ENCODE data around the gene CCNO.

Gene CCNO

DNA sequence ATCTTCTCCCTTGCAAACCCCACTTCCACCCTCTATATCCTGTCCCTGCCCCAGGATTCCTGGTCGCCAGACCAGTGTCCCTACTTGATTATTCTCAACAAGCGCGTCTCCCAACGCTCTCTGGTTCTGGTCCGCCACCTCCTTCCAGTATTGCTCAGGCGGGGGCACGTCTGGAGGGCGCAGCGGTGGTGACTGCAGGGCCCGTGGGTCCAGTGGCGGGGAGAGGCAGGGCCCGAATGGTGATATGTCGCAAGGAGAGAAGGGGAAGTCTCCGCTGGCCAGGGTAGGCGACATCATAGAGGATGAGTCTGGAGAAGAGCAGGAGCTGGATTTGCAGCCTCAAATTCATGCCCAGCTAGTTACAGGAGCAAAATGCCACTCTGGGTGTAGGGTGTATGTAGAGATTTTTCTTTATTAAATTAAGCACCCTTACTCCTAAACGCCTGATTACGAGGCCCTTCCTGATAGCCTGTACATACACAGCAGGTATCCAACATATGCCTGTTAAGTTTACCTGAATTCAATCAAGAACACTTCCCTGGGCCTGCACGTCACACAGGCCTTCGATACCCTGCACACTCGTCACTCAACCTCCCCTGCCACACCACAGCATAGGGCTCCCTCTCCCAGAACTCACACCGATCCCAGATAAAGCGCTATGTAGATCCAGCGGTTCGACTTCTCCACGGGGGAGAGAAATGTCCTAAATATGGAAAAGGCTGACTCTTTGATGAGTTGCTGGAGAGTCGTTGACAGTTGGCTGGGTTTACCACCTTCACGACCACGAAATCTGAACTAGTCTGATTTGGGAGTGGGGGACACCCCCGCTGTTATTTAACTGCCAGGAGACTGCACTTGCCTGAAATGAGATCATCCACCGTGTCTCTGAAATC lies 11.1 kb downstream of the CCNO start:
- DNase-seq, result no peak

DNA sequence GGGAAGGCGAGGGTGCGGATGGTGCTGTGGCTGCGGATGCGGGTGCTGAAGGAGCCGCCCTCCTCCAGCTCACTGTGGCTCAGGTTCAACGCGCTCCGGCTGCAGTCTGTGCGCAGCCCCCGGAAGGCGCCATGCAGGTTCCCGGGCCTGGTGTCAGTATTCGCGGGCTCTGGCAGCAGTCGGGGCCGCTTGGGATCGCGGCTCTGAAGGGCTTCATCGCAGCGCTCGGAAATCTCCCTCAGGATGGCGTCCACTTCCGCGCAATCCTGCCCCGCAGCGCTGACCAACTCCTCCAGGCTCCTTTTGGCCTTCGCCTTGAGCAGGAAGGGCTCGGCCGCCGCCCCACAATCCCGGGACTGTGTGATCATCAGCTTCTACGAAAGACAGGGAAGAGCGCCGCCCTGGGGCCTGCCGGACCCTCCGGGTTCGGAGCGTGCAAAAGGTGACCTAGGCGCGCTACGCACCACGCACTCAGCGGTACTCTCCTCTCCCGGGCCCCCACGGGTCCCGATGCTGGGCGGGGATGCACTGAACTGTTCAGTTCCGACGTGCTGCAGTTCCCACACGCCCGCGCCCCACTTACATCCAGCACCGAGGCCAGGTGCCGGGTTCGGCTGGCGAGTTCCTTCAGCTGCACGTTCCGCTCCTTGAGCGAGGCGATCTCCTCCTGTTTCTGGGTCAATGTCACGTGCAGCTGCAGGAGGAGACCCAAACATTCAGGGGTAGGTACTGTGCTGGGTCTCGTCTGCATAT lies 12.8 kb downstream of the CCNO start:
- DNase-seq, result no peak

DNA sequence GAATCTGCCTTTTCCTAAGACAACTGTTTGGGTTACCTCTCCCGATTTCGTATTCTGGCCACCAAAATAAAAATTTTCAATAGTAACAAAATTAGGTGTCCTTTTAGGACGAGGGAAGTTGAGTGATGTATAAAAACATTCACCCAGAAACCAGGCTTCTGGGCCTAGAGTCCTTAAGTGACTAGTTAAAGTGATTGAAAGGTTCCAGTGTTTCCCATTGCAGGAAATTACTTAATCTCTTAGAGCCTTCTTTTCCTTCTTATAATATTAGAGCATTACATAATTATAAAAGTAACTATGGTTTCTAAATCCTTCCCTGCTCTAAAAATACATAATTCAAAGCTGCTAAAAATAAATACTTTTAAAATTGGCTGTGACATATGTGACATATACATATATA lies 13.6 kb downstream of the CCNO start:
- DNase-seq, result no peak

DNA sequence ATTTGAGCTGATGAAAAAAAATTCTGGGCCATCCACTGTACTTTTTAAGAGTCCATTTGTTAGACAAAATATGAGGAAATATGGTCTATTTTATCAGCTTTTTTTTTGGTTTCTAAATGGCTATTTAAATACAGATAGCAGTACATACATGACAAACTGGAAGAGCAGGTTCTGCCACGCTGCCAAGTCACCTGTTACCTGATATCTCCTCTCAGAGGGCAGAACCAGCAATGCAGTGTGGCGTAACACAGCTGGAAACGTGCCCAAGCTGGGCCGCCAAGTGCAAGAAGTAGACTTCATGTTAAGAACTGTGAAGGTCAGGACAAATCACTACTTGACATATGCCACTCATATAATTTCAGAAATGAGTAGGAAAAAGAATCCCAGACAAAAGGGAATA lies 14.4 kb downstream of the CCNO start:
- DNase-seq, result peak; percentile 6

DNA sequence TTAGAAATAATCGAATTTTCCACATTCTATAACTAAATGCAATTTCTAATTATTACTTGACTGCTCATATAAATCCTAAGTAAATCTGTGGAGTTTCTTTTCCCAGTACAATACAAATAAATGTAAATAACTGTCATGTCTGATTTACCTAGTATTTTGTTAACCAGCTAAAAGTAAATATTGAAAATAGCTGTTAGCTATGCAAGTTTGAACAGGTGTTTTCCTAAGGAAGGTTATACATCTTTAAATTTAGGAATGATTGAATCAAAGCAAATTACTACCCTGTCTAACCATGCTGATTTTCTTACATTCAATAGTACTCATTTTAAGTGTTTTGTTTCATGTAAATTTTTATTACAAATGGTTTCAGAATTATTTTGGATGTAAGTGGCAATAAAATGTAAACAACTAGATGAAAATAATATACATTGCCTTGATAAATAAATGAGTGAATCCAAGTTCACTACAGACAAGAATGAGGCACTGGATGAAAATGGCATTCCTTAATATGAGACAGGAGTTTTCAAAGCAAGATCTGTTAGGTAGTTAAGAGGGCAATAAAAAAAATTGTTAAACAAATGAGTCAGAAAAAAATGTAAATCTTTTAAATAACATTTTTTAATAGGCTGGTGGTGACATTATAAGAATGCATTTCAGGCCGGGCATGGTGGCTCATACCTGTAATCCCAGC lies 22.1 kb downstream of the CCNO start:
- DNase-seq, result no peak

DNA sequence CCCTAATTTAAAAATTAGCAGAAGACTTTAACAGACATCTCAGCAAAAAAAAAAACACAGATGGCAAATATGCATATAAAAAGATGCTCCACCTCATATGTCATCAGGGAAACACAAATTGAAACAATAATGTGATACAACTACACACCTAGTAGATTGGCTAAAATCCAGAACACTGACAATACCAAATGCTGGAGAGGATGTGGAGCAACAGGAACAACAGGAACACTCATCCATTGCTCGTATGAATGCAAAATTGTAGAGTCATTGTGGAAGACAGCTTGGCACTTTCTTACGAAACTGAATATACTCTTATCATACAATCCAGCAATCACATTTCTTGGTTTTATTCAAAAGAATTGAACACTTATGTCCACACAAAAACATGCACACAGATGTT lies 28.4 kb downstream of the CCNO start:
- DNase-seq, result no peak

DNA sequence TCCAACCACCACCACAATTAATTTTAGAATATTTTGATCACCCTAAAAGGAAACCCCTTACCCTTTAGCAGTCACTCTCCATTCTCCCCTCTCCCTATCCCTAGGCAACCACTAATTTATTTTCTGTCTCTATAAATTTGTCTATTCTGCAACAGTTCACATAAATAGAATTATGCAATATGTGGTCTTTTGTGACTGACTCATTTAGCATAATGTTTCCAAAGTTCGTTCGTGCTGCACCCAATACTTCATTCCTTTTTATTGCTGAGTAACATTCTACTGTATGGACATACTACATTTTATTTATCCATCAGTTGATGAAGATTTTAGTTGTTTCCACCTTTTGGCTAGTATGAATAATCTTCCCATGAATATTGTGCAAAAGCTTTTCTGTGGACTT lies 42.2 kb downstream of the CCNO start:
- DNase-seq, result no peak

DNA sequence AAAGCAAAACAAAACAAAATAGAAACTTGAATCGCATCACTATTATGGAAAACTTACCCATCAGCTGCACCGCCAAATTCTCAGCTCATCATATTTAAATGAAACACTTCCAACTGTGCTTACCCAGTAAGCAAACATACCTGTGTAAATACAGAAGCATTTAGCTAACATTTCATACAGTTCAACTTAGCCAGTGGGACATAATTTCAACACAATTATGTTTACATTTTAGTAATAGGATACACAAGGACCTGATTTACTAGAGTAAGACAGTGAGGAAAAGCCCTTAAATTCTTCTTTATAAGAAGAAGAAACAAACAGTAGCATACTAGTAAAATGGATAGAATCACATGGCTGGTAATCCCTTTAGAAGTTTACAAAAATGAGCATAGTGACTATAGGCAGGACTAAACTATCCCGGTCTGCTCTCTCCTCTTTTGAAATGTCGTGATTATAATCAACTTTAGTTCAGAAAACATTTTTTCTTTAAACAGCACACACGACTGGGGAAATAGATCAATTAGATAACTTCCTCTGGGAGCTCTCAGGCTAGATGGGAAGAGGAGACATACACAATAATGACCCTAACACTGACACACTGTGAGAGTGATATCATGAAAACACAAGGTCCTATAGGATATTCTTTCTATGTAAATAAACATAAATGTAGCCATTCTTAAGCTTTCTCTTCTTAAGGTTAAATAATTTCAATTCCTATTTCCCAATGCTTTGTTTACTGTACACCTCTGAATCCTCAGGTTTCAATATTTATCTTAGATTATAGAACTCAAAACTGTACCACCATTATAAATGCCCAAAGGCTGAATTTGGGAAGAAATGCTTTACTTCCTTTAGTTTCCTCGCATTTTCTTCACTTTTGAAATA lies 44.5 kb downstream of the CCNO start:
- peak; percentile 15 for DNase-seq

DNA sequence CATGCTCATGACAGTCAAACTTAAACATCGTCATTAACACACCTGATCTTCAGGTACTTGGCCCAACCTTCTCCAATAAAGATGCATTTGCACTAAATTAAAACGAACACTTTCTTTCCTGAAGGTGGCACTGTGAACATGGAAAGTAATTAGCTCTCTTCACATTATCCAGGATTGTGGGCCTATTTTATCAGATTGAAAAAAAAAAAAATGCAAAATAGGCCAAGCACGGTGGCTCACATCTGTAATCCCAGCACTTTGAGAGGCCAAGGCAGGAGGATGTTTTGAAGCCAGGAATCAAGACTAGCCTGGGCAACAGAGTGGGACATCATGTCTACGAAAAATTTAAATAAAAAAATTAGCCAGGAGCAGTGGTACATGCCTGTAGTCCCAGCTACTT lies 46.0 kb downstream of the CCNO start:
- no peak for DNase-seq

Measured in NCI-H1436 (cell line).